Measurements from ENCODE around the gene RAI1.

RAI1 gene

DNA sequence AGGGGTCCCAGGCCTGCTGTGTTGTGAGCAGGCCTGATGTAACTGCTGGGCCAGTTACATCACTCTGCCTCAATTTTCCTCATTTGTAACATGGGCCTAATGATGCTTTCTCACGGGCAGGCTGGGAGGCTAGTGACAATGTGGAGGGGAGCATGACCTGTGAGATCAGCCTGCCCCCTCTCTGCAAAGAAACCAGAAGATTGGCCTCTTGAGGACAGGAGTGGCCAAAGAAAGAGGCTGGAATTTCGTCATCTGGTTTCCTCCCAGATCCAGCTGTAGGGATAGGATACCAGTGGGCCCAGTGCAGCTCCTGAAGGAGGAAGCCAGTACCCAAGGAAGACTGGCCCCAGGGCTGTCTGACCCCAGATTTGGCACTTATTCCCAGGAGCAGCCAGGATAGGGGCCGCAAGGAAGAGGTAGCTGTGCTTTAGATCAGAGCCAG lies 156.1 kb downstream of the RAI1 start:
- peak overlapping the region; percentile 100 for H3K4me2 ChIP-seq
- peak overlapping the region; percentile 100 for H3K27ac ChIP-seq
- peaks cover 92% of the 10 kb centered on the region for H3K4me1 ChIP-seq
- peak overlapping the region; percentile 100 for H3K9ac ChIP-seq
- H4K20me1 ChIP-seq = peaks cover 35% of the 10 kb centered on the region
- H3K36me3 ChIP-seq = peaks cover 15% of the 10 kb centered on the region; the same call in 1 of the 2 replicates
- H3K27me3 ChIP-seq = no peaks in the 10 kb centered on the region
- H3K9me3 ChIP-seq = no peaks in the 10 kb centered on the region
- no peak for TF ChIP-seq Cebpa-rat (IDR thresholded peaks at IDR 0.05)
- H3K4me3 ChIP-seq = peak overlapping the region; percentile 100

DNA sequence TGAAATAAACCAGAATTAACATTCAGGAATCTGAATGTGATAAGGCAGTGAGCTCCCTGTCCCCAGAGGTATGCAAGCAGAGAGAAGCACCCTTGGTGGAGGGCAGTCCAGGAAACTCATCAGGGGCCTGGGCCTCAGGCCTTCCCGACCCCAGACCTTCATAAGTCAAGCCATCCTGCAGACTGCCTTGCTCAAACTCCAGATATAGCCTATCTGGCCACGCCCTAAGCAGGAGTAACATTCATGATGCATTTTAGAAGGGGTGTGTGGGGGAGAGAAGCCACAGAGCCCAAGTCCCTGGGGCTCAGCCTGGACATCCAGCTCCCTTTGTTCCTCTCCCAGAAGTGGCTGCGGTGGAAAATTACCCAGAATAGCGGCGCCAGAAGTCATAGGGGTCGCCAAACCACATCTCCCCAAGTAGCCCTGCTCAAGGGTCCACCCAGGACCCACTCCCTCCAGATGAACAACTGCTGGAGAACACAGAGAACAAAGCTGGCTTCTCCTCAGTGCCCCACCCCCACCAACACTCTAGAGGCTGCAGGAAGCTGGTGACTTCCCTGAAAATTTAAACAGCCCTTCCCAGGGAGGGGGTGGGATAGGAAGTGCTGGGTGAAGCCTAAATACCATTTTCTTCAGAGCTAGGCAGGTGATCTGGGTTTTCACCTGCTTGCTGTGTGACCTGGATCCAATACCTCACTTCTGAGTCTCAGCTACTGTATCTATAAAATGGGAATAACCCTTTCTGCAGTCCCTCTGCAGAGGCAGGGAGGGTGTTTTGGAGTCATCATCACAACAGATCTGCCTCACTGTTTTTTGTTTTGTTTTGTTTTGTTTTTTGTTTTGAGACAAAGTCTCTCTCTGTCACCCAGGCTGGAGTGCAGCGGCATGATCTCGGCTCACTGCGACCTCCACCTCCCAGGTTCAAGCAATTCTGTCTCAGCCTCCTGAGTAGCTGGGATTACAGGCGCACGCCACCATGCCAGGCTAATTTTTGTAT lies 157.0 kb downstream of the RAI1 start:
- Histone ChIP-seq H3K4me2 (peak overlapping the region; percentile 100), H3K9ac (peak overlapping the region; percentile 100), H3K27ac (peak overlapping the region; percentile 100), H3K4me1 (peaks cover 87% of the 10 kb centered on the region), H4K20me1 (peaks cover 26% of the 10 kb centered on the region), H3K27me3 (no peaks in the 10 kb centered on the region), H3K4me3 (peak overlapping the region; percentile 100), H3K9me3 (no peaks in the 10 kb centered on the region), H3K36me3 (0 out of 2 replicates have a peak, but pooled peaks cover 9% of the 10 kb centered on the region)
- TF ChIP-seq Cebpa-rat (IDR thresholded peaks at IDR 0.05) = no peak

DNA sequence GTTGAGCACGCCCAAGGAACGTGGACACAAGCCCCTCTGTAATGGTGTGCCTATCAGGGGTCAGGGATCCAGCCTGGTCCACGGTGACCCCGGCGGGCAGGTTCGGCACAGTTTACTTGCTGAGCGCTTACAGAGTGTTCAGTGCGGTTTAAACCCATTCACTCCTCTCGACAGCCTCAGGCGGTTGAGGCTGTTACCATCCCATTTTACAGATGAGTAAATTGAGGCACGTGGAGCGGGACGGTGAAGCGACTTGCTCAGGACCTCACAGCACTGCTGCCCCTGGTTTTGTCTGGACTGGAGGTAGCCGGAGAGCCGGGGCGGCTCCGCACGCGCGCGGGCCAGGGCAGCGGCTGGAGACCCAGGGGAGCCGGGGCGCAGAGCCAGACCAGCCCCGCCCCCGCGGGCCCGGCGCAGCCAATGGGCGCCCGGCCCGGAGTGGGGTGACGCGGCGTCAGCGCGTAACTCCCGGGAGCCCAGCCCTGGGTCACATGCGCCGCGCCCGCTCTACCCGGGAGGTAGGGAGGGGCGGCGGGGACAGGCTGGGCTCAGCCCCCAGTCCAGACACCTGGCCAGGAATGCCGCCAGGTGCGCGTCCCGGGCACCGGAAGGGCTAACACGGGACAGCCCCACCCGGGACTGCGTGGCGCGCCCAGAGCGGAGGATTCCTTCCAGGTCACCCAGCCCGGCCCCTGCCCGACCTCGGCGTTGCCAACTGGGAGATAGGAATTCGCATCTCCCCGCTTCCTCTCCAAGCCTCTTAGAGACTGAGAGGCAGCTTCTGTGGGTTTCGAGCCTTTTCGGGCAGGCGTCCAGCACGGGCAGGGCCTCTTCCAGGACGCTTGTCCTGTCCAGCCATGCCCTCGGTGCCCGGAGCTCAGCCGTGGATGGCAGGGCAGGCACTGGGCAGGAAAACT lies 158.8 kb downstream of the RAI1 start:
- H3K27me3 ChIP-seq = no peaks in the 10 kb centered on the region
- peak overlapping the region; percentile 75 for H3K9ac ChIP-seq
- peak overlapping the region; percentile 100 for H3K4me2 ChIP-seq
- no peaks in the 10 kb centered on the region for H3K9me3 ChIP-seq
- TF ChIP-seq Cebpa-rat (IDR thresholded peaks at IDR 0.05) = no peak
- H4K20me1 ChIP-seq = peaks cover 9% of the 10 kb centered on the region
- peaks cover 82% of the 10 kb centered on the region for H3K4me1 ChIP-seq
- H3K4me3 ChIP-seq = peak overlapping the region; percentile 62
- H3K27ac ChIP-seq = peak overlapping the region; percentile 100
- 0 out of 2 replicates have a peak, but pooled peaks cover 6% of the 10 kb centered on the region for H3K36me3 ChIP-seq

DNA sequence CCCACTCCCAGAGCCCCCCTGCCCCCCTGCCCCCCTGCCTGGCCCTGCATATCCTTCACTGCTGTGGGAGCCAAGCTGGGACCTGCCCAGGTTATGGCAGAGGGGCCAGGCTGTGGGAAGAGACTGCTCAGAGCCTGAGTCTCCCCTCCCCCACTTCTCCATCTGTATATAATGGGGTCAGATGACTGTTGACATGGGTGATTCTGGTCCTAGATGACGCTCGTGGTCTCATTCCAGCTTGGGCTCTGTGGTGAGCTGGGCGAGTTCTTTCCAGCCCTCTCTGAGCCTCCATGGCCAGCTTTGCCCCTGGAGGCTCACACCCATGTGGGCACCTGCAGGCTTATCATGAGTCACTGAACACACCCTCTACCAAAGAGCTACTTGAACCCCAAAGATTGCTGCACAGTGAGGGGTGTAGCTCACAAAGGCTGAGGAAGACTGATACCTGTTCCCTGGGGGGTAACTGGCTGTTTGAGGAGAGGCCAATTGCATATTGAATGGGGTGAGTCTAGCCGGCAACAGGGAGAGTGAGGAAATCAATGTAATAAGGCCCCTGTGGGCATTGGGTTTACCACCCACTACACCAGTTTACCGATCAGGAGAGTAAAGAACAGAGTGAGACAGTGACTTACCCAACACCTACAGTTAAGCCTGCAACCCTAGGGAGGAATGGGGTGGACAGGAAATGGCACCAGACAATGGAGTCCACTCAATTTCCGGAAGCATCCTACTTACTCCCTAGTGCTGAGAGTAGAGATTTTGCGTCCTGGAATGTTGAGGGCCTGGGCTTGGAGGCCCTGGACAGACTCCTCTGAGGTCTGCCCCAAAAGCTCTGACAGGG lies 159.7 kb downstream of the RAI1 start:
- Histone ChIP-seq H3K4me3 (no peak overlapping the region), H3K4me2 (peak overlapping the region; percentile 100), H3K36me3 (no peaks in the 10 kb centered on the region), H3K9me3 (no peaks in the 10 kb centered on the region), H3K27me3 (no peaks in the 10 kb centered on the region), H4K20me1 (no peaks in the 10 kb centered on the region), H3K27ac (peak overlapping the region; percentile 100), H3K9ac (peak overlapping the region; percentile 75), H3K4me1 (peaks cover 82% of the 10 kb centered on the region)
- TF ChIP-seq Cebpa-rat (IDR thresholded peaks at IDR 0.05) = no peak

DNA sequence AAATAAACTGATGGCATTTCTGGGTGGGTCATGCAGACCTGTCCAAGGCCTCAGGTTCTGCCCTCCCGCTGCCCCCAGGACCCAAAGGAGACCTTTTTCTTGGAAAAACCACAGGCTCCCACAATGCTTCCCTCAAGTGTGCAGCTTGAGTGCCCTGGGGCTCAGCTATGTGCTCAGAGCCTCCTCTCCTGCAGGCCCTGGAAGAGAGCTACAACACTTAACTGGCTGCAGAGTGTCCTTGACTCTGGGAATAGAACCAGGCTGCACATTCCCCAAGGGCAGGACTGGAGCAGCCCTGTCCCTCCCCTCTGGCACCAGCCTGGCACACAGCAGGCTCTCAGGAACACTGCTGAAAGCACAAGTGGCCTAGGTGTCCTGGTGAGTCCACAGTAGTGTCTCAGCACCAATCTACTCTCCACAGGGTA lies 160.4 kb downstream of the RAI1 start:
- peak overlapping the region; percentile 100 for H3K27ac ChIP-seq
- no peaks in the 10 kb centered on the region for H3K27me3 ChIP-seq
- H3K9ac ChIP-seq = peak overlapping the region; percentile 41; the same call in 1 of the 2 replicates
- peaks cover 88% of the 10 kb centered on the region for H3K4me1 ChIP-seq
- TF ChIP-seq Cebpa-rat (IDR thresholded peaks at IDR 0.05) = no peak
- H4K20me1 ChIP-seq = no peaks in the 10 kb centered on the region
- no peaks in the 10 kb centered on the region for H3K36me3 ChIP-seq
- no peak overlapping the region for H3K4me3 ChIP-seq
- peak overlapping the region; percentile 100 for H3K4me2 ChIP-seq
- no peaks in the 10 kb centered on the region for H3K9me3 ChIP-seq

DNA sequence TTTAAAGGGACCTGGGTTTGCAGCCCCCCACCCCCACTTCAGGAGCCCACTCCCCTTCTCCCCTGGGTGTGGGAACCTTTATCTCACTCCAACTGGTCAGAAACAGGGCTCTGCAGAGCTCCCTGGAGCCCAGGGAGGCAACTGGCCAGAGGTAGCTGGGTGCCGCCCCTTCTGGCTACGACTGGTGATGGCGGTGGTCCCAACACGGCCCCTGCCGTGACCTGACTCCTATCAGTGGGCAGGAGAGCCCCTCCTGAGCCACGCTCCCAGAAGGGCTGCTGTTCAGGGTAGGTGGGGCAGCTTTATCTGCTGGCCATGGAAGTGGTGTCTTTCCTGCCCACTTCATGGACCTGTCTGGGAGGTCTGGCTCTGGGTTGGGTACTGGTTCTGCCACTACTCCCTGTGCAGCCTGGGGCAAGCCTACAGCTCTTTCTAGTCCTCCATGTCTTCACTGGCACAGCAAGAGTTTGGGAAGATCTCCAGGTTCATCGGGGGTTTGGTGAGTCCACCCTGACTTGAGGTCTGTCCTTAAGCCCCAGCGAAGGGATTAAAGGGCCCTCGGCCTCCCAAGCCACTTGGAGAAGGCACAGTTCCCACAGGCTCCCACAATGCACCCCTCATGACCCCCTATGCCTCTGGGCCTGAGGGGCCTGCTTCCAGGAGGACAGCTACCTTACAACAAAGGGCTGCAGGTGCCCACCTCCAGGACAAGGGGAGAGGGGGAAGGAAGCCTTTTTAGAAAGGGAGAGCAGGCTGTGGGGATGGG lies 161.0 kb downstream of the RAI1 start:
- Histone ChIP-seq H3K36me3 (no peaks in the 10 kb centered on the region), H3K4me2 (peak overlapping the region; percentile 100; the same call in 1 of the 2 replicates), H4K20me1 (no peaks in the 10 kb centered on the region), H3K27ac (peak overlapping the region; percentile 100), H3K4me1 (peaks cover 90% of the 10 kb centered on the region), H3K9ac (peak overlapping the region; percentile 41; the same call in 1 of the 2 replicates), H3K9me3 (no peaks in the 10 kb centered on the region), H3K27me3 (no peaks in the 10 kb centered on the region), H3K4me3 (no peak overlapping the region)
- no peak for TF ChIP-seq Cebpa-rat (IDR thresholded peaks at IDR 0.05)

DNA sequence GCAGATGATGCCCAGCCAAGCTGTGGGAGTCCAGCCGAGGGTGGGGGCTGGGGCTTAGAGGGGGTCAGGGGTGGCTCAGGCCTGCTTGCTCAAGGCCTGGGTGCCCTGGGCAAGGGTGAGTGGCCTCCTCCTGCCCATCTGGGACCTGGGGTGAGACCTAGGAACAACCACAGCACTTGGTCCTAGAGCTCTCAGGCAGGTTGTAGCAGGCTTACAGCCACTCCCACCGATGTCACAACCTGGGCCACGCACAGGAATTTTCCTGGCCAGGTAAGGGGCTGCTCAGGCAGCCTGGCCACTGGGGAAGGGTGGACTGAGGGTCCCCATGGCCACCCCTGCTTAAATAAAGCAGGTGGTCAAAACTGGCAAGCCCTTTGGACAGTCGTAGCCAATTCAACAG lies 161.8 kb downstream of the RAI1 start:
- Histone ChIP-seq H3K4me3 (no peak overlapping the region), H3K4me1 (peaks cover 90% of the 10 kb centered on the region), H3K36me3 (no peaks in the 10 kb centered on the region), H4K20me1 (no peaks in the 10 kb centered on the region), H3K27me3 (no peaks in the 10 kb centered on the region), H3K9me3 (no peaks in the 10 kb centered on the region), H3K4me2 (no peak overlapping the region), H3K27ac (no peak overlapping the region), H3K9ac (no peak overlapping the region)
- TF ChIP-seq Cebpa-rat (IDR thresholded peaks at IDR 0.05) = no peak

DNA sequence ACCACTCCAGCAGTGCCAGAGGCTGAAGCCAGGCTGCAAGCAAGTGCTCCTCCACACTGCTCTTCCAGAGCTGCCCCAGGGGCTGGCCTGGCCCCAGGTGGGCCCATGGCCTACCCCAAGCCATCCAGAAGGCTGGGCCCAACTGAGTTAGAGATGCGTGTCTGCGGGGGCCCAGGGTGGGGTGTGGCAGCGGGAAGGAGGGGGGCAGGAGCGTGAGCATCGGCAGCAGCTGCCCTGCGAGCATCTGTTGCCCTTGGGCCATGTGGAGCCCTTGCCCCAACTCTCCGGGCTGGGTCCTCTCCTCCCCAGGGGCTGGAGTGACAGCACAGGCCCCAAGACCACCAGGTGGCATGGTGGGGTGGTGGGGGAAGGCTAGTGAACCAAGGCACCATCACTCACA lies 162.8 kb downstream of the RAI1 start:
- Histone ChIP-seq H3K36me3 (no peaks in the 10 kb centered on the region), H3K27ac (peak overlapping the region; percentile 64)

More for the DNA sequence above, 162.8 kb downstream of the RAI1 start:
- no peaks in the 10 kb centered on the region for H3K27me3 ChIP-seq
- no peak for TF ChIP-seq Cebpa-rat (IDR thresholded peaks at IDR 0.05)
- peaks cover 90% of the 10 kb centered on the region for H3K4me1 ChIP-seq
- no peak overlapping the region for H3K4me3 ChIP-seq
- no peaks in the 10 kb centered on the region for H3K9me3 ChIP-seq
- no peak overlapping the region for H3K9ac ChIP-seq
- no peaks in the 10 kb centered on the region for H4K20me1 ChIP-seq
- H3K4me2 ChIP-seq = no peak overlapping the region

Measured in BLaER1 (cell line).